ENCODE measurements around the gene DPY30. TPM values are rescaled to one million over a fixed set of nuclear protein-coding genes. Genes with fewer than 3 reads are reported as not detected.
"Not testable (repeated sequence)": the region's sequence is repeated elsewhere in the genome, so short reads cannot be mapped to it uniquely, and the experiment has no call there.

DPY30 gene
- total RNA-seq, 4 donors from 2014 or later: 19.7 to 52.9 (median 42.6) TPM; not detected in 1

GRCh38 chr2:32010670-32011484 is 28.7 kb downstream of the DPY30 start, which contains the start of gene MEMO1:
TSS of gene MEMO1 (minus strand) at chr2:32011008. CDS start at chr2:32010247, 761 bp downstream.
- H3K27ac ChIP-seq: peak within 1 kb of the TSS; percentile 95 to 98 (median 96)
- H3K27me3 ChIP-seq: no peaks in the 10 kb centered on the region
- no peaks in the 10 kb centered on the region for H3K36me3 ChIP-seq
- intact Hi-C loops (cut with DNase I; ENCODE audit: low total_unique reads): loop anchor here (5.0 kb wide), 1 partner anchor 1464 kb away; no protein-coding TSS in a partner anchor
- in situ Hi-C loops (cut with MboI; ENCODE audit: low pct_ligation_motif_present in 1 of 4, low pct_unique_long_range_greater_than_20kb in 1 of 4, low sequenced_read_pairs in 3 of 4): no loop called here
- H3K9me3 ChIP-seq: no peaks in the 10 kb centered on the region
- TF ChIP-seq EP300 (IDR thresholded peaks at IDR 0.05; ENCODE audit: low read depth): peak; percentile 10
- TF ChIP-seq CTCF (IDR thresholded peaks at IDR 0.05): no peak
- peak; percentile 69 for TF ChIP-seq POLR2A (IDR thresholded peaks at IDR 0.05)
- peak; percentile 56 to 85 (median 78) for TF ChIP-seq POLR2AphosphoS5 (IDR thresholded peaks at IDR 0.05)
- peak; percentile 95 for DNase-seq
- 0% methylated on average over 35 of the region's 57 CpGs; no CpG with 5 or more reads in 1 of the 2 donors for WGBS, 2 donors (ENCODE audit: low coverage in 1 of 2)
- peak within 1 kb of the TSS; percentile 73 to 92 (median 84) for H3K4me3 ChIP-seq
- peaks cover 0 to 35% (median 28%) of the 10 kb centered on the region in 4 donors for H3K4me1 ChIP-seq

- H3K4me1 ChIP-seq: peaks cover 0 to 38% (median 28%) of the 10 kb centered on the region in 4 donors
- in situ Hi-C loops (cut with MboI; ENCODE audit: low pct_ligation_motif_present in 1 of 4, low pct_unique_long_range_greater_than_20kb in 1 of 4, low sequenced_read_pairs in 3 of 4); H3K27me3 ChIP-seq; H3K36me3 ChIP-seq; H3K9me3 ChIP-seq: not testable (repeated sequence)
- peak overlapping the region; percentile 95 to 98 (median 96) for H3K27ac ChIP-seq
- DNase-seq: peak; percentile 67
- peak overlapping the region; percentile 65 to 92 (median 82) for H3K4me3 ChIP-seq
- WGBS, 2 donors (ENCODE audit: low coverage in 1 of 2): 0% methylated on average over 2 of the region's 43 CpGs; no CpG with 5 or more reads in 1 of the 2 donors
- intact Hi-C loops (cut with DNase I; ENCODE audit: low total_unique reads): loop anchor here (5.0 kb wide), 1 partner anchor 1463 kb away; no protein-coding TSS in a partner anchor
Observed at GRCh38 chr2:32010280-32010669, 29.3 kb downstream of the DPY30 start.

GRCh38 chr2:32009516-32010256 is 29.9 kb downstream of the DPY30 start:
- Histone ChIP-seq H3K36me3 (no peaks in the 10 kb centered on the region), H3K9me3 (no peaks in the 10 kb centered on the region), H3K4me3 (peak overlapping the region; percentile 70 to 92 (median 82)), H3K27ac (peak overlapping the region; percentile 95 to 98 (median 96)), H3K4me1 (peaks cover 0 to 38% (median 28%) of the 10 kb centered on the region in 4 donors), H3K27me3 (no peaks in the 10 kb centered on the region)
- in situ Hi-C loops (cut with MboI; ENCODE audit: low pct_ligation_motif_present in 1 of 4, low pct_unique_long_range_greater_than_20kb in 1 of 4, low sequenced_read_pairs in 3 of 4) (no loop called here), intact Hi-C loops (cut with DNase I; ENCODE audit: low total_unique reads) (loop anchor here (5.0 kb wide), 1 partner anchor 1462 kb away; no protein-coding TSS in a partner anchor)
- peak; percentile 42 for DNase-seq
- 1% methylated on average over 29 of the region's 91 CpGs; no CpG with 5 or more reads in 1 of the 2 donors for WGBS, 2 donors (ENCODE audit: low coverage in 1 of 2)
- no peak for TF ChIP-seq EP300 (IDR thresholded peaks at IDR 0.05; ENCODE audit: low read depth)
- TF ChIP-seq CTCF (IDR thresholded peaks at IDR 0.05): no peak
- TF ChIP-seq POLR2AphosphoS5 (IDR thresholded peaks at IDR 0.05): no peak
- TF ChIP-seq POLR2A (IDR thresholded peaks at IDR 0.05): no peak

GRCh38 chr2:32008805-32009515 is 30.6 kb downstream of the DPY30 start:
- peak overlapping the region; percentile 70 to 92 (median 82) for H3K4me3 ChIP-seq
- DNase-seq: peak; percentile 16
- intact Hi-C loops (cut with DNase I; ENCODE audit: low total_unique reads) (no loop called here), in situ Hi-C loops (cut with MboI; ENCODE audit: low pct_ligation_motif_present in 1 of 4, low pct_unique_long_range_greater_than_20kb in 1 of 4, low sequenced_read_pairs in 3 of 4) (no loop called here)
- peaks cover 0 to 38% (median 28%) of the 10 kb centered on the region in 4 donors for H3K4me1 ChIP-seq
- H3K27me3 ChIP-seq: no peaks in the 10 kb centered on the region
- peak overlapping the region; percentile 95 to 98 (median 96) for H3K27ac ChIP-seq
- H3K36me3 ChIP-seq: no peaks in the 10 kb centered on the region
- WGBS, 2 donors (ENCODE audit: low coverage in 1 of 2): 0 to 8% methylated on average over 2 to 10 of the region's 10 CpGs
- H3K9me3 ChIP-seq: no peaks in the 10 kb centered on the region
- no peak for TF ChIP-seq POLR2AphosphoS5 (IDR thresholded peaks at IDR 0.05)
- TF ChIP-seq EP300 (IDR thresholded peaks at IDR 0.05; ENCODE audit: low read depth): no peak
- no peak for TF ChIP-seq CTCF (IDR thresholded peaks at IDR 0.05)
- TF ChIP-seq POLR2A (IDR thresholded peaks at IDR 0.05): no peak
